WTC11 (cell line): ENCODE data around the gene DSG2. TPM values are rescaled to one million over a fixed set of nuclear protein-coding genes. Genes with fewer than 3 reads are reported as not detected.

Experiments
- ATAC-seq: fragments of 200-7000 bp; cut with Tn5 transposase; 2 replicates; pipeline ENCODE4 v1.10.0; 2021; ENCODE audit warnings: mild to moderate bottlenecking, moderate library complexity
- CTCF ChIA-PET: fragments of 300-600 bp; sonication (Branson Sonifier 250); formaldehyde crosslinking; loops from one replicate; lab custom pipeline; 2021; ENCODE audit warnings: antibody characterized with exemption; lab: Charles Lee
- POLR2A ChIA-PET: fragments of 350-600 bp; sonication (Branson Sonifier 250); formaldehyde crosslinking; loops from one replicate; lab custom pipeline; 2021; ENCODE audit warnings: antibody characterized with exemption; lab: Charles Lee
- DNase-seq: peaks from one replicate; pipeline ENCODE4 v3.0.0; 2021; ENCODE audit warnings: low spot score
- H3K27ac Mint-ChIP-seq: 2 replicates; pipeline ENCODE4 v1.8.0; 2021; ENCODE audit warnings: mixed read lengths
- H3K27me3 Mint-ChIP-seq: 2 replicates; pipeline ENCODE4 v1.8.0; 2021; ENCODE audit warnings: low read depth, mild to moderate bottlenecking, moderate library complexity, mixed read lengths
- H3K36me3 Mint-ChIP-seq: 2 replicates; pipeline ENCODE4 v1.8.0; 2021; ENCODE audit warnings: mixed read lengths
- H3K4me1 Mint-ChIP-seq: 2 replicates; pipeline ENCODE4 v1.8.0; 2022; ENCODE audit warnings: mixed read lengths
- H3K4me3 Mint-ChIP-seq: 2 replicates; pipeline ENCODE4 v1.8.0; 2021; ENCODE audit warnings: mild to moderate bottlenecking, moderate library complexity, mixed read lengths
- H3K9me3 Mint-ChIP-seq: 2 replicates; pipeline ENCODE4 v1.8.0; 2021; ENCODE audit warnings: mixed read lengths
- E2F4 ChIP-seq: sonication (generic); formaldehyde crosslinking; IDR thresholded peaks from 2 replicates; pipeline ENCODE4 v1.8.1; 2022; ENCODE audit warnings: low read depth, mild to moderate bottlenecking, moderate library complexity, missing genetic modification reagents, borderline replicate concordance
- ESRRA ChIP-seq: sonication (generic); formaldehyde crosslinking; IDR thresholded peaks from 2 replicates; pipeline ENCODE4 v1.8.1; 2022; ENCODE audit warnings: mild to moderate bottlenecking, missing genetic modification reagents, borderline replicate concordance
- HMGXB4 ChIP-seq: sonication (generic); formaldehyde crosslinking; IDR thresholded peaks from 2 replicates; pipeline ENCODE4 v1.8.1; 2023; ENCODE audit warnings: mild to moderate bottlenecking, moderate library complexity, missing genetic modification reagents
- SMAD3 ChIP-seq: sonication (generic); formaldehyde crosslinking; IDR thresholded peaks from 2 replicates; pipeline ENCODE4 v1.8.0; 2022; ENCODE audit warnings: missing genetic modification reagents, mild to moderate bottlenecking, borderline replicate concordance
- ZNF423 ChIP-seq: fragments of 250-450 bp; sonication (Bioruptor Pico); IDR thresholded peaks from 2 replicates; pipeline ENCODE4 v2.1.2; 2022; ENCODE audit warnings: mild to moderate bottlenecking, moderate library complexity
- total RNA-seq: library from RNA; stranded (reverse); gene quantifications from 3 replicates; pipeline ENCODE4 v1.2.3, GENCODE V29; 2021
- TF ChIP-seq, protein P1 (sequence below): sonication (generic); formaldehyde crosslinking; IDR thresholded peaks from 2 replicates; pipeline ENCODE4 v1.8.0; 2023; ENCODE audit warnings: missing genetic modification reagents
- TF ChIP-seq, protein P2 (sequence below): sonication (generic); formaldehyde crosslinking; IDR thresholded peaks from 2 replicates; pipeline ENCODE4 v1.8.0; 2023; ENCODE audit warnings: missing genetic modification reagents, mild to moderate bottlenecking, borderline replicate concordance
- TF ChIP-seq, protein P3 (sequence below): sonication (generic); formaldehyde crosslinking; IDR thresholded peaks from 2 replicates; pipeline ENCODE4 v1.8.1; 2023; ENCODE audit warnings: mild to moderate bottlenecking, missing genetic modification reagents

Gene DSG2
- total RNA-seq, 1 experiment from 2014 or later: 113 TPM

- H3K4me1 Mint-ChIP-seq: peaks cover 35% of the 10 kb centered on the region
- peaks cover 10% of the 10 kb centered on the region for H3K27me3 Mint-ChIP-seq
- H3K36me3 Mint-ChIP-seq: no peaks in the 10 kb centered on the region
- CTCF ChIA-PET: interaction anchor here (1.0 to 1.6 kb wide), 3 partner anchors 15 to 480 kb away, joined by 4 to 5 read pairs (median 4); no protein-coding TSS in a partner anchor
- peak overlapping the region; percentile 95 for H3K4me3 Mint-ChIP-seq
- peak overlapping the region; percentile 63 for H3K27ac Mint-ChIP-seq
- POLR2A ChIA-PET: interaction anchor here (0.6 to 1.0 kb wide), 4 partner anchors 9 to 396 kb away, joined by 3 to 5 read pairs (median 3); no protein-coding TSS in a partner anchor
- no peaks in the 10 kb centered on the region for H3K9me3 Mint-ChIP-seq
- peak; percentile 22; the same call in 1 of the 2 replicates for ATAC-seq
- TF ChIP-seq, protein P1, sequence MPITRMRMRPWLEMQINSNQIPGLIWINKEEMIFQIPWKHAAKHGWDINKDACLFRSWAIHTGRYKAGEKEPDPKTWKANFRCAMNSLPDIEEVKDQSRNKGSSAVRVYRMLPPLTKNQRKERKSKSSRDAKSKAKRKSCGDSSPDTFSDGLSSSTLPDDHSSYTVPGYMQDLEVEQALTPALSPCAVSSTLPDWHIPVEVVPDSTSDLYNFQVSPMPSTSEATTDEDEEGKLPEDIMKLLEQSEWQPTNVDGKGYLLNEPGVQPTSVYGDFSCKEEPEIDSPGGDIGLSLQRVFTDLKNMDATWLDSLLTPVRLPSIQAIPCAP (CRISPR knock-in tag): no peak
- TF ChIP-seq, protein P2, sequence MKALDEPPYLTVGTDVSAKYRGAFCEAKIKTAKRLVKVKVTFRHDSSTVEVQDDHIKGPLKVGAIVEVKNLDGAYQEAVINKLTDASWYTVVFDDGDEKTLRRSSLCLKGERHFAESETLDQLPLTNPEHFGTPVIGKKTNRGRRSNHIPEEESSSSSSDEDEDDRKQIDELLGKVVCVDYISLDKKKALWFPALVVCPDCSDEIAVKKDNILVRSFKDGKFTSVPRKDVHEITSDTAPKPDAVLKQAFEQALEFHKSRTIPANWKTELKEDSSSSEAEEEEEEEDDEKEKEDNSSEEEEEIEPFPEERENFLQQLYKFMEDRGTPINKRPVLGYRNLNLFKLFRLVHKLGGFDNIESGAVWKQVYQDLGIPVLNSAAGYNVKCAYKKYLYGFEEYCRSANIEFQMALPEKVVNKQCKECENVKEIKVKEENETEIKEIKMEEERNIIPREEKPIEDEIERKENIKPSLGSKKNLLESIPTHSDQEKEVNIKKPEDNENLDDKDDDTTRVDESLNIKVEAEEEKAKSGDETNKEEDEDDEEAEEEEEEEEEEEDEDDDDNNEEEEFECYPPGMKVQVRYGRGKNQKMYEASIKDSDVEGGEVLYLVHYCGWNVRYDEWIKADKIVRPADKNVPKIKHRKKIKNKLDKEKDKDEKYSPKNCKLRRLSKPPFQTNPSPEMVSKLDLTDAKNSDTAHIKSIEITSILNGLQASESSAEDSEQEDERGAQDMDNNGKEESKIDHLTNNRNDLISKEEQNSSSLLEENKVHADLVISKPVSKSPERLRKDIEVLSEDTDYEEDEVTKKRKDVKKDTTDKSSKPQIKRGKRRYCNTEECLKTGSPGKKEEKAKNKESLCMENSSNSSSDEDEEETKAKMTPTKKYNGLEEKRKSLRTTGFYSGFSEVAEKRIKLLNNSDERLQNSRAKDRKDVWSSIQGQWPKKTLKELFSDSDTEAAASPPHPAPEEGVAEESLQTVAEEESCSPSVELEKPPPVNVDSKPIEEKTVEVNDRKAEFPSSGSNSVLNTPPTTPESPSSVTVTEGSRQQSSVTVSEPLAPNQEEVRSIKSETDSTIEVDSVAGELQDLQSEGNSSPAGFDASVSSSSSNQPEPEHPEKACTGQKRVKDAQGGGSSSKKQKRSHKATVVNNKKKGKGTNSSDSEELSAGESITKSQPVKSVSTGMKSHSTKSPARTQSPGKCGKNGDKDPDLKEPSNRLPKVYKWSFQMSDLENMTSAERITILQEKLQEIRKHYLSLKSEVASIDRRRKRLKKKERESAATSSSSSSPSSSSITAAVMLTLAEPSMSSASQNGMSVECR: 0 out of 2 replicates have a peak, but pooled peaks have one; percentile 30
- TF ChIP-seq ZNF423 (CRISPR knock-in tag): peak; percentile 51; the same call in 1 of the 2 replicates
- 0 out of 2 replicates have a peak, but pooled peaks have one; percentile 14 for TF ChIP-seq SMAD3 (CRISPR knock-in tag)
- TF ChIP-seq E2F4 (CRISPR knock-in tag): 0 out of 2 replicates have a peak, but pooled peaks have one; percentile 8
- TF ChIP-seq ESRRA (CRISPR knock-in tag): peak; percentile 43; the same call in 1 of the 2 replicates
- TF ChIP-seq, protein P3, sequence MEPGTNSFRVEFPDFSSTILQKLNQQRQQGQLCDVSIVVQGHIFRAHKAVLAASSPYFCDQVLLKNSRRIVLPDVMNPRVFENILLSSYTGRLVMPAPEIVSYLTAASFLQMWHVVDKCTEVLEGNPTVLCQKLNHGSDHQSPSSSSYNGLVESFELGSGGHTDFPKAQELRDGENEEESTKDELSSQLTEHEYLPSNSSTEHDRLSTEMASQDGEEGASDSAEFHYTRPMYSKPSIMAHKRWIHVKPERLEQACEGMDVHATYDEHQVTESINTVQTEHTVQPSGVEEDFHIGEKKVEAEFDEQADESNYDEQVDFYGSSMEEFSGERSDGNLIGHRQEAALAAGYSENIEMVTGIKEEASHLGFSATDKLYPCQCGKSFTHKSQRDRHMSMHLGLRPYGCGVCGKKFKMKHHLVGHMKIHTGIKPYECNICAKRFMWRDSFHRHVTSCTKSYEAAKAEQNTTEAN (CRISPR knock-in tag): no peak
- DNase-seq: no peak
These were observed 557 bp upstream of the DSG2 start for GRCh38 chr18:31497404-31497835.

DNA sequence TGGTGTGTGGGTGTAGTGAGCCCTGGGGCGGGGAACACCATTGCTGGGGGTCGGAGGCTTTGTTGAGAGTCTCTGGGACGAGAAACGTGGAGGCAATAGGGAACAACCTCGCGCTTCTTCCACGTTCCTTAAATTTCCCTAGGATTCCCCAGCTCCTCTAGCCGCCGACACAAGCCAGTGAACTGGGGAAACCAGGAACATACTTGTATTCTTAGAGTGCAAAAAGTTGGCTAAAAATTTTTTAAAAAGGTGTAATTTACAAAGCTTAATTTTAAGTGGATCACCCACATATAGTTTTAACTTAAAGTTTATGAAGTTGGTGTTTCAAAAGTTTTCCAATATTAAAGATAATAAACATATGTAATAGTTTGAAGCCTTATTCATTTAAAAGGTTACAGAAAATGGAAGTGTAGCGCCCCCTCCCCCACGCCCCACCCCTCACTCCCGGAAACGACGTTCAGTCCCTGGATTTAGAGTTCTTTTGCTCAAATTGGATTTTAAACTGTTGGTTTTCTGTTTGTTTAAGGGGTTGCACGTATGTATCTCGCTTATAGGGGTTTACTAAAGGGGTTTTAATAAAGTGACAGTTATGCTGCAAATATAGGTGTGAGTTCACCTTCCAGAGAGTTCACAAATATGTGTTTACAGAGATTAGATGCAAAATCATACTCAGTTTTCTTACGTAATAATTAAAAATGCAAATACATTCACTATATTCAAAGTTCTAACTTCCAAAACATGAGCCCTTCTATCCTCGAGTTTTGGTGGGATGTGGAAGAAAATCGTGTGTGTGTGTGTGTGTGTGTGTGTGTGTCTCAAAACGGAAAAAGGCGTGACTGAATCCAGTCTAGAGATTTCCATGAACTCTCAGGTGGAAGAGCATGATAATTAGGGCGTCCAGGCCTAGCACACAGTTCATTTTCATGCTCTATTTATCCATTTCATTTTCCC, 872 bp downstream of the DSG2 start:
- CTCF ChIA-PET: interaction anchor here (0.7 to 1.7 kb wide), 4 partner anchors 57 to 907 kb away, joined by 3 to 12 read pairs (median 4); no protein-coding TSS in a partner anchor
- TF ChIP-seq HMGXB4 (CRISPR knock-in tag) (no peak), E2F4 (CRISPR knock-in tag) (no peak)
- TF ChIP-seq, protein P2: no peak
- peaks cover 35% of the 10 kb centered on the region for H3K4me1 Mint-ChIP-seq
- no peak for DNase-seq
- H3K9me3 Mint-ChIP-seq: no peaks in the 10 kb centered on the region
- POLR2A ChIA-PET: no interaction called here
- H3K36me3 Mint-ChIP-seq: no peaks in the 10 kb centered on the region
- peak overlapping the region; percentile 95 for H3K4me3 Mint-ChIP-seq
- peak overlapping the region; percentile 96 for H3K27ac Mint-ChIP-seq
- peaks cover 10% of the 10 kb centered on the region for H3K27me3 Mint-ChIP-seq
- ATAC-seq: no peak
